Retina (tissue), 1 donor: ENCODE measurements around the gene EGFLAM.

Source experiments
- DNase-seq: peaks from one replicate; pipeline ENCODE4 v3.0.0-alpha.2; 2016

The EGFLAM gene

GRCh38 chr5:38479315-38479904 is 221.1 kb downstream of the EGFLAM start:
- no peak for DNase-seq

GRCh38 chr5:38483805-38484398 is 225.5 kb downstream of the EGFLAM start:
- no peak for DNase-seq

GRCh38 chr5:38494175-38494574 is 235.8 kb downstream of the EGFLAM start:
- DNase-seq, result no peak

- no peak for DNase-seq
These were observed 236.4 kb downstream of the EGFLAM start for GRCh38 chr5:38494763-38495162.

- no peak for DNase-seq
These were observed 239.6 kb downstream of the EGFLAM start for GRCh38 chr5:38497946-38498345.

GRCh38 chr5:38500573-38501260 is 242.4 kb downstream of the EGFLAM start:
- DNase-seq, result no peak

GRCh38 chr5:38506302-38506701 is 247.9 kb downstream of the EGFLAM start:
- no peak for DNase-seq

- no peak for DNase-seq
These were observed 250.8 kb downstream of the EGFLAM start for GRCh38 chr5:38509185-38509584.
